Tibial nerve (tissue), 4 donors: ENCODE data around the gene PHACTR1.

Source experiments
- CTCF ChIP-seq, 5 experiments: fragments of 200-600 bp in 3 of 5; fragments of 450-650 bp in 2 of 5; sonication (generic) in 3 of 5; IDR thresholded peaks; one replicate each; pipeline ENCODE4 v1.5.1; 2016 to 2019; ENCODE audit warnings: antibody characterized with exemption in 5 of 5, mild to moderate bottlenecking in 3 of 5, moderate library complexity in 2 of 5
- EP300 ChIP-seq, 2 donors: sonication (generic); formaldehyde crosslinking; IDR thresholded peaks; one replicate each; pipeline ENCODE4 v1.6.1; 2017; ENCODE audit warnings: antibody characterized with exemption in 2 of 2, mild to moderate bottlenecking in 1 of 2
- POLR2A ChIP-seq, 2 donors: fragments of 450-650 bp; IDR thresholded peaks; one replicate each; pipeline ENCODE4 v1.6.1; 2017; ENCODE audit warnings: antibody characterized with exemption in 2 of 2, mild to moderate bottlenecking in 2 of 2, moderate library complexity in 2 of 2

DNA sequence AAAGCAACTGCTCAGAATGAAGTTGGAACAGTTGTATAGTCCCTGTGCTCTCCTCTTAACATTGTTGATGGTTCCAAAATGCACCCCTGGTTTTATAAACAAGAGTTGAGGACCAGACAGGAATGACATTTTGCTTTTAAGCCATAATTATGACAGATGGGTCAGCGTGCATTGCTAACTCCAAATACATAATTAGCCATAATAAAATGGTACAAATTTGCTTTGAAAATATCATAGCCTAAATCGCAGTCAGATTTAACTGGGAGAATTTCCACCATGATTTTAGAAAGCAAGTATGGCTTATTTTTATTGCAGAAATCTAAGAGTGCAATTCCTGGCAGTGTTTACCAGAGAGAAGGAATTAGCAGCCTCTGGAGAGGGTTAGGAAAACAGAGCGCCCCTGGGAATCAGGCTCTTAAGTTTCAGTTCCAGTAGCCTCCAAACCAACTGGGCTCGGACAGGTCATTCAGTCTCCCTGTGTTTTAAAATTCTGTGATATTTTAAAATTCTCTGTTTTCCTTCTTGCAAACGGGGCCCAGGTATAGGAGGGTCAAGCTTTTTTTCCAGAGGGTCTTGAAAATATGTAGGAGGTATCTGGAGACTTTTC, 309.4 kb downstream of the PHACTR1 start:
- TF ChIP-seq CTCF (IDR thresholded peaks at IDR 0.05), result no peak
- no peak for TF ChIP-seq POLR2A (IDR thresholded peaks at IDR 0.05)
- no peak for TF ChIP-seq EP300 (IDR thresholded peaks at IDR 0.05)
